Ishikawa (cell line): ENCODE measurements around the gene ASB2.

Experiments
- EP300 ChIP-seq: IDR thresholded peaks from 2 replicates; pipeline ENCODE4 v1.6.1; 2012; ENCODE audit warnings: borderline replicate concordance
- FOXM1 ChIP-seq: IDR thresholded peaks from 2 replicates; pipeline ENCODE4 v1.6.1; 2012; ENCODE audit warnings: low read depth, borderline replicate concordance
- TAF1 ChIP-seq: IDR thresholded peaks from 2 replicates; pipeline ENCODE4 v1.6.1; 2012; ENCODE audit warnings: low read depth, mild to moderate bottlenecking
- TEAD4 ChIP-seq: IDR thresholded peaks from 2 replicates; pipeline ENCODE4 v1.6.1; 2012
- ZBTB7A ChIP-seq: IDR thresholded peaks from 2 replicates; pipeline ENCODE4 v1.6.1; 2012; ENCODE audit warnings: low read depth
- TF ChIP-seq, protein P1 (sequence below): IDR thresholded peaks from 2 replicates; pipeline ENCODE4 v1.6.1; 2012; ENCODE audit warnings: low read depth, mild to moderate bottlenecking

DNA sequence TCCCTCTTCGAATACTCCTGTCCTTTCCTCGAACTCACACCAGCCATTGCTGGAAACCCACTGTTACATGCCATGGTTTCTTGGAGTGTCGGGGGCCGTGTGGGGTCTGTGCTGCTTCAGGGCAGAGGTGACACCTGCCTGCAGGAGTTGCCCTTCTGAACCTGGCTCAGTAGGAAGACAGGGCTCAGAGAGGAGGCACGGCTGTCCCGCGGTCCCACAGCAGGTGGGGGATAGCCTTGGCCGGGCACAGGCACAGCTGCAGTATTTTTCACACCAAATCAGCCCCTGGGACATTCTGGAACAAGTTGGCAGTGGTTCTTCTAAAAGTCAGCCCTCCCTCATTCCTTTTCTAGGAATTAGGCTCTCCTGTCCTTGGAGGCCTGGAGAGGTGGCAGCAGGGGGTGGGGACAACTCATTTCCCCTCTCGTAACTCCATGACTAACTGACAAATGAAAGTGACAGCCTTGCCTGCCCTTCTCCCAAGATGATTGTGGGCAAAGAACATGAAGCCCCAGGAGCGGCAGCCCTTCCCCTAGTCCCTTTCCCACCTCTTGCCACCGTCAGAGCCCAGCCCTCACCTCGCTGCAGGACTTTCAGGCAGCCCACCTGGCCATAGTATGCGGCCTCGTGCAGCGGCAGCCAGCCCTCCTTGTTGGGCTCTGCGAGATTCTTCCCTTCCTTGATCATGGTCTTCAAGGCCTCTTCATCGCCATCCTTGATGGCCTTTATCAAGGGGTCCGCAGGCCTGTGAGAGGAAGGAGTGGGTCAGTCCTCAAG, 22.4 kb downstream of the ASB2 start:
- TF ChIP-seq FOXM1 (no peak), TEAD4 (no peak), EP300 (no peak), ZBTB7A (no peak), TAF1 (no peak)
- TF ChIP-seq, protein P1, sequence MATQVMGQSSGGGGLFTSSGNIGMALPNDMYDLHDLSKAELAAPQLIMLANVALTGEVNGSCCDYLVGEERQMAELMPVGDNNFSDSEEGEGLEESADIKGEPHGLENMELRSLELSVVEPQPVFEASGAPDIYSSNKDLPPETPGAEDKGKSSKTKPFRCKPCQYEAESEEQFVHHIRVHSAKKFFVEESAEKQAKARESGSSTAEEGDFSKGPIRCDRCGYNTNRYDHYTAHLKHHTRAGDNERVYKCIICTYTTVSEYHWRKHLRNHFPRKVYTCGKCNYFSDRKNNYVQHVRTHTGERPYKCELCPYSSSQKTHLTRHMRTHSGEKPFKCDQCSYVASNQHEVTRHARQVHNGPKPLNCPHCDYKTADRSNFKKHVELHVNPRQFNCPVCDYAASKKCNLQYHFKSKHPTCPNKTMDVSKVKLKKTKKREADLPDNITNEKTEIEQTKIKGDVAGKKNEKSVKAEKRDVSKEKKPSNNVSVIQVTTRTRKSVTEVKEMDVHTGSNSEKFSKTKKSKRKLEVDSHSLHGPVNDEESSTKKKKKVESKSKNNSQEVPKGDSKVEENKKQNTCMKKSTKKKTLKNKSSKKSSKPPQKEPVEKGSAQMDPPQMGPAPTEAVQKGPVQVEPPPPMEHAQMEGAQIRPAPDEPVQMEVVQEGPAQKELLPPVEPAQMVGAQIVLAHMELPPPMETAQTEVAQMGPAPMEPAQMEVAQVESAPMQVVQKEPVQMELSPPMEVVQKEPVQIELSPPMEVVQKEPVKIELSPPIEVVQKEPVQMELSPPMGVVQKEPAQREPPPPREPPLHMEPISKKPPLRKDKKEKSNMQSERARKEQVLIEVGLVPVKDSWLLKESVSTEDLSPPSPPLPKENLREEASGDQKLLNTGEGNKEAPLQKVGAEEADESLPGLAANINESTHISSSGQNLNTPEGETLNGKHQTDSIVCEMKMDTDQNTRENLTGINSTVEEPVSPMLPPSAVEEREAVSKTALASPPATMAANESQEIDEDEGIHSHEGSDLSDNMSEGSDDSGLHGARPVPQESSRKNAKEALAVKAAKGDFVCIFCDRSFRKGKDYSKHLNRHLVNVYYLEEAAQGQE: no peak
